HepG2 (cell line): ENCODE data around the gene TRIO. TPM values are rescaled to one million over a fixed set of nuclear protein-coding genes. Genes with fewer than 3 reads are reported as not detected.

Experiments used
- HNRNPK ChIP-seq: fragments of 200-400 bp; formaldehyde crosslinking; IDR thresholded peaks from 2 replicates; pipeline ENCODE4 v1.6.1; 2018; ENCODE audit warnings: low read length, low read depth, moderate library complexity, mild to moderate bottlenecking; ENCODE audit not compliant: poor library complexity, severe bottlenecking
- REL ChIP-seq: sonication (generic); formaldehyde crosslinking; conservative IDR thresholded peaks from 2 replicates; pipeline ENCODE4 v1.8.0; 2022; ENCODE audit warnings: mild to moderate bottlenecking, missing genetic modification reagents, moderate library complexity
- SMAD3 ChIP-seq: sonication (generic); formaldehyde crosslinking; IDR thresholded peaks from 2 replicates; pipeline ENCODE4 v1.4.0; 2020; ENCODE audit warnings: missing genetic modification reagents
- SP4 ChIP-seq: sonication (generic); formaldehyde crosslinking; IDR thresholded peaks from 2 replicates; pipeline ENCODE4 v1.8.1; 2023; ENCODE audit warnings: mild to moderate bottlenecking, missing genetic modification reagents
- ZBED4 ChIP-seq: sonication (generic); formaldehyde crosslinking; IDR thresholded peaks from 2 replicates; pipeline ENCODE4 v1.4.0; 2020; ENCODE audit warnings: missing genetic modification reagents, borderline replicate concordance
- ZBTB40 ChIP-seq, 2 experiments: fragments of 450-650 bp in 1 of 2; sonication (generic) in 1 of 2; formaldehyde crosslinking in 1 of 2; IDR thresholded peaks; 2 replicates each; pipeline versions ENCODE4 v1.6.1 to v1.8.0; 2016 to 2022; ENCODE audit warnings: antibody characterized with exemption in 1 of 2, mild to moderate bottlenecking in 1 of 2, missing genetic modification reagents in 1 of 2
- ZNF121 ChIP-seq: sonication (generic); formaldehyde crosslinking; IDR thresholded peaks from 2 replicates; pipeline ENCODE4 v1.5.0; 2020; ENCODE audit warnings: mild to moderate bottlenecking, missing genetic modification reagents
- ZNF562 ChIP-seq: sonication (generic); formaldehyde crosslinking; IDR thresholded peaks from 2 replicates; pipeline ENCODE4 v1.8.0; 2022; ENCODE audit warnings: missing genetic modification reagents, borderline replicate concordance
- ZNF576 ChIP-seq: sonication (generic); formaldehyde crosslinking; IDR thresholded peaks from 2 replicates; pipeline ENCODE4 v1.4.0; 2020; ENCODE audit warnings: mild to moderate bottlenecking, missing genetic modification reagents
- ZNF703 ChIP-seq: sonication (generic); formaldehyde crosslinking; IDR thresholded peaks from 2 replicates; pipeline ENCODE4 v1.5.1; 2020; ENCODE audit warnings: missing genetic modification reagents, mild to moderate bottlenecking, moderate library complexity, borderline replicate concordance
- ZNF784 ChIP-seq: sonication (generic); formaldehyde crosslinking; IDR thresholded peaks from 2 replicates; pipeline ENCODE4 v1.5.1; 2020; ENCODE audit warnings: missing genetic modification reagents, mild to moderate bottlenecking, borderline replicate concordance
- polyA plus RNA-seq, 8 experiments: library from polyadenylated mRNA; depleted of rRNA in 3 of 8; stranded (reverse) in 7 of 8; unstranded in 1 of 8; fragments of >200 nt; fragmentation: Illumina TruSeq in 4 of 8; extraction: Trizol in 4 of 8; gene quantifications; 2 replicates each; pipeline versions ENCODE4 v1.2.1 to v1.2.3, GENCODE V29; 2011 to 2016; ENCODE audit warnings: low read depth in 4 of 8, missing spikeins in 1 of 8, mixed read lengths in 1 of 8; ENCODE audit not compliant: insufficient read depth in 1 of 8
- total RNA-seq, 5 experiments: library from RNA; depleted of rRNA; stranded (reverse); fragments of >200 nt; fragmentation: Illumina TruSeq; extraction: Trizol; gene quantifications; 2 replicates each; pipeline ENCODE4 v1.2.3, GENCODE V29; 2016; ENCODE audit warnings: low read depth in 1 of 5
- TF ChIP-seq, protein P1 (sequence below): sonication (generic); formaldehyde crosslinking; IDR thresholded peaks from 2 replicates; pipeline ENCODE4 v1.5.0; 2020; ENCODE audit warnings: mild to moderate bottlenecking, low read depth, missing genetic modification reagents, borderline replicate concordance

Gene TRIO
- total and polyA plus RNA-seq, 2 of the 13 experiments (the other 11 are each of a cell fraction or from before 2014, with no cell fraction given) = 45.2 to 45.9 TPM

GRCh38 chr5:14142827-14143545 lies at the start of gene TRIO (continued):
- TF ChIP-seq ZBTB40 (IDR thresholded peaks at IDR 0.05) (no peak), ZBTB40 (CRISPR knock-in tag; IDR thresholded peaks at IDR 0.05) (peak; percentile 34; the same call in 1 of the 2 replicates), REL (no peak), ZBED4 (CRISPR knock-in tag) (peak; percentile 68; the same call in 1 of the 2 replicates), SP4 (CRISPR knock-in tag) (peak; percentile 75; the same call in 1 of the 2 replicates), ZNF703 (no peak), SMAD3 (CRISPR knock-in tag) (no peak), ZNF562 (no peak), ZNF784 (CRISPR knock-in tag) (no peak), ZNF576 (CRISPR knock-in tag) (no peak), ZNF121 (no peak), HNRNPK (peak; percentile 33)
- TF ChIP-seq, protein P1, sequence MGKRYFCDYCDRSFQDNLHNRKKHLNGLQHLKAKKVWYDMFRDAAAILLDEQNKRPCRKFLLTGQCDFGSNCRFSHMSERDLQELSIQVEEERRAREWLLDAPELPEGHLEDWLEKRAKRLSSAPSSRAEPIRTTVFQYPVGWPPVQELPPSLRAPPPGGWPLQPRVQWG (CRISPR knock-in tag) = no peak
